HG02884 (cell line): Measurements from ENCODE around the gene RARG.
"Not testable (repeated sequence)": the region's sequence is repeated elsewhere in the genome, so short reads cannot be mapped to it uniquely, and the experiment has no call there.

Experiments
- ATAC-seq: cut with Tn5 transposase; IDR thresholded peaks from one replicate; pipeline ENCODE4 v1.9.1; 2021; ENCODE audit warnings: mild to moderate bottlenecking, moderate library complexity; ENCODE audit not compliant: unreplicated experiment

Gene RARG

DNA sequence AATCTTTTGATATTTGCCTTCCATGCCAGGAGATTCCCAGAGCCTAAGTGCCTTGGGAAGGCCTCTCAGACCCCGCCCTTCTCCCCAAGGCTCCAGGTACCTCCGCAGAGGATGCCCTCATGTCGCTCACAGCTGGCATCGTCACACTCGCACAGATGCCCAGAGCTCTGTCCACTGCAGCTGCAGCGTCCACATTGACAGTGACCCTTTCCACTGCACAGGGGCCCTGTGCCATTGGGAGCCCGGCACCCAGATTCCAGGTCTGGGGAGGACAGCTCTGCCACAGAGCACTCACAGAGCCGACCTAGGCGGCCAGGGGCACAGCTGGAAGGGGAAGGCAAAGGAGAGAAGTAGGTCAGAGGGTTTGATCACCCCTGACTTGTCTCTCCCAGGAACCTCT, 39.0 kb downstream of the RARG start:
- no peak for ATAC-seq

DNA sequence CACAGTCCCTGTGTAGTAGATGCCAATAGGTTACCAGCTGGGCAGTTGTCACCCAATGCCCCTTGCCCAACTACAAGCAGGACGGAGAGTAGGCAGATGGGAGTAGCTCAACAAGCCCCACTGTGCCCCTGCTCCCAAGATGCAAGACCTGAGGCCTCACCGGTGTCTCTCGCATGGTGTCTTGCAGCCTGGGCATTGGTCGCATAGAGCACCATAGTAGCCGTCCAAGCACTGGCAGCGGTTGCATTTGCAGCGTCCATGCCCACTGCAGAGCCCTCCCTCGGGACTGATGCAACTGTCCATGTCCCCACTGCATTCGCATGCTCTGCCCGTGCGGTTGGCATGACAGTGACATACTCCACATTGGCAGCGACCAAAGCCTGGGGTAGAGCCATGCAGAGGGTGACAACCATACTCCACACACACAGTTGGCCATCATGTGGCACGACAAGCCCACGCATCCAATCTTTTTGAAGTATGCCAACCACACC, 39.4 kb downstream of the RARG start:
- no peak for ATAC-seq

DNA sequence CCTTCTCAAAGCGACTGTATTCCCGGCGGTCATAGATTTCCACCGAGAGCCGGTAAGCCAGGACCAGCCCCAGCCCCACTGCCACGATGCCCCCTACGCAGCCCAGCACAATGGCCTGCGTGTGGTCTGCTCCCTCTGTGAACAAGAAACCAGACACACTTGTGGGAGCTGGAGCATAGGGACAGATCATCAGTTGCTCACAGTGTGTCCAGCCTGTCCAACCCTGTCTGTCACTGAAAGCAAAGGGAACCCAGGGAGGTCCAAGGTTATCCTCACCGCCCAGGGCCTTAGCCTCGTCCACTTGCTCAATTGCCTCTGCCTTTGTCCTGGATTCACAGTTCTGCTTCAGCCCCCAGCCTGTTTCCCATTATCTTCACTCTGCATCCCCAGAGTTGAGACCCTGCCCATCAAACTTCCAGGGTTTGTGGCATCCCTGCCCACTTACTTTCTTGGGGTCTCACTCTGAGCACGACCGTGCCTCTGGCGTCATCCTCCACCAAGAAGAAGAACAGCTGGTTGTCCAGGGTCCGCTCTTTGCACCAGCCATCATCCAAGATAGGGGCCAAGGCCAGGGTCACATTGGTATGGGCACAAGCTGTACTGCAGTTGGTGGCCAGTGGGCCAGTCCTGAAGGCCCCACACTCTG, 40.0 kb downstream of the RARG start:
- ATAC-seq: no peak

DNA sequence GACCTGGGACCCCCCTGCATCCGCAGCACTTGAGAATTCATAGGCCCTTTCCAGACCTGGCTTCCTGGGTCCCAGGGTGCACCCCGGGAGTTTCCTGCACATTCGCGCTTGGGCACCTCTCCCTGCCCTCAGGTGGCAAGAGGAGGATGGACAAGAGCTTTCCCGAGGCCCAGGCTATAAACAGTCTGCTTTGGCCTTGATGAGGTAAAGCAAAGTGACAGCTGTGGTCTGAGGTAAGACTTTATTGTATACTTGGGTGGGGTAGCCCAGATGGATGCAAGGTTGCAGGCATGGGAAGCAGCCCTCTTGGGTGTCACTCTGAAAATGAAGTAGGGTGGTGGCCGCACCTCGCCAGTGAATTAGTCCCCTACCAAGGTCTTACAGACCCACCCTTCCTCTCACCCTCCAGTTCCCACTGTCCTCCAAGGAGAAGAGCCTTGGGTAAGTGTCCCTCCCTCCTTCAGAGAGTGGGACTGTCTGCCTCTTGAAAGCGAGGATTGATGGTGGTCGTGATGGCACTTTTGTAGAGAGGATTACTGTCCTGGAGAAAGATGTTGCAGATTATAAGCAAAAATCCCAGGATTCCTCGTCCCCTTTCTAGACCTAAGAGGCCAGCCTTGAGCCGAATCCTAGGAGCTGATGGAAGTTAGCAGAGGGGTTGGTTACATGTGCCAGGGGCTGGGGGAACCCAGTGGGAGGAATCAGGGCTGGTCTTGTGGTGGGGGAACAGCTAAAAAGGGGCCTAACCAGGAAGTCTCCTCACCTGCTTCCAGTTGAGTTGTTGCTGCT, 40.7 kb downstream of the RARG start:
- no peak for ATAC-seq

DNA sequence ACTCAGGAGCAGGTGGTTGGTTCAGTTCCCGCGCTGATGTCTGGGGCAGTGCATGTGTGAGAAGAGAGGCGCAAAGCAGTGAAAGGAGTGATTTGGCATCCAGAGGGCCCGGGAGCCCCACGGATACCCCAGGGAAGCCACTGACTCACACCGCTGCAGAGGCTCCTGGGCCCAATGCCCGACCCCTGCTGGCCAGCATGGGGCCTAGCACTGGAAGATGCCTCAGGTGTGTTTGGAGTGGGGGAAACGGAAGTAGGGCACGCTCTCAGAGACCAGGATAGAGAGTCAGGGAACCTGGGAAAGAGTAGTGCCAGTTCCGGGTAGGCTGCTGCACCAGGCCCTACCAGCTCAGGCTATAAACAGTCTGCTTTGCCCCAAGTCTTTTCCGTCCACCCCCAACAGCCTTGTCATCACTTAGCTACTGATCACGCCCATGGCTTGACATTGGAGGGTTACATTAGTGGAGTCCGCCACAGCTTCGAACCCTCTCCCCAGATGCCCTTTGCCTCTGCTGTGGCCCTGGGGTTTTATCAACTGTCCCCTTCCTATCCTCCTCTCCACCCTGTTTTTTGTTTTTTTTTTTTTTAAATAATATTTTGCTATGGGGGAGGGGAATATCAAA, 41.8 kb downstream of the RARG start:
- ATAC-seq: no peak

DNA sequence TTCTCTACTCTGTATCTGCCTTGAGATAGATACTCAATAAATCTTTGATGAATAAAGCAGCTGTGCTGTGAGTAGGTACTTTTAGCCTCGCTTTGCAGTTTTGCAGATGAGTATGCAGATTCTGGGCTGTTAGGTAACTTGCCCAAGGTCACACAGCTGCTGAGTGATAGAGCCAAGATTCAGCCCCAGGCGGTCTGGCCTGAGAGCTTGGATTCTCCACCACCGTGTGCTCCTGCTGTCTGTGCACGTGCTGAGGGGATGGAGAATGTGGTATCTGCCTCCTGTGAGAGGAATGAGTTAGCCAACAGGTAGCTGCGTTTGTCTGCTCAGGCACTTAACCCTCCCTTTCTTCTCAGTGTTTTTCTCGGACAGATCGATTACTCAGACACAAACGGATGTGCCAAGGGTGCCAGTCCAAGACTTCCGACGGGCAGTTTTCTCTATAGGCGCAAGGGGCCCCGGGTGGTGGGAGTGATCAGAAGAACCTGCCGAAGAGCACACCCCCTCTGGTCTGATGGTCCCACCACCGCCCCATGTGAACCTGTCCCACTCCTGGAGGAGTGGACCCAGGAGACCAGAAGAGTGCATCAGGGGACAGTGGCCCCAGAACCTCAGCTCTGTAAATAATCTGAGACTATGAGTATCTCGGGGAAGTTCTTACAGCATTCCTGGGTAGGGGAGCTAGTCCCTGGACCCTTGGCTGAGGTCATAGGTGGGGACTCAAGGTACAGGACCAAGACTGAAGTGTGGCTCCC, 44.7 kb downstream of the RARG start:
- no peak for ATAC-seq

DNA sequence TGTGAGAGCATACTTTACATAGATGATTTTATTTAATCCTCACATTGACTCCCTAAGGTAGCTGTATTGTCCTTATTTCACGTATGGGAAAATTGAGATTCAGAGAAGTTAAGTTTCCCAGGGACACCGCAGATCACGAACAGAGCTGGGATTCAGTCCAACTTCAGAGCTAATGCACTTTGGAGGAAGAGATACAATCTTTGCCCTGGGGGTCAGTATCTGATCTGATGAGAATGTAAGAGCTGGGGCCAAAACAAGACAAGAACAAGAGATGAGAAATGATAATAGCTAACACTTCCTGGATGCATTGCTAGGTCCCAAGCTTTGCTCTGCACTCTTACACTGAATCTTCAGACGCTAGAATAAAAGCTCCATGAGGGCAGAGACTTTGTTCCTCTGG, 45.3 kb downstream of the RARG start:
- no peak for ATAC-seq

DNA sequence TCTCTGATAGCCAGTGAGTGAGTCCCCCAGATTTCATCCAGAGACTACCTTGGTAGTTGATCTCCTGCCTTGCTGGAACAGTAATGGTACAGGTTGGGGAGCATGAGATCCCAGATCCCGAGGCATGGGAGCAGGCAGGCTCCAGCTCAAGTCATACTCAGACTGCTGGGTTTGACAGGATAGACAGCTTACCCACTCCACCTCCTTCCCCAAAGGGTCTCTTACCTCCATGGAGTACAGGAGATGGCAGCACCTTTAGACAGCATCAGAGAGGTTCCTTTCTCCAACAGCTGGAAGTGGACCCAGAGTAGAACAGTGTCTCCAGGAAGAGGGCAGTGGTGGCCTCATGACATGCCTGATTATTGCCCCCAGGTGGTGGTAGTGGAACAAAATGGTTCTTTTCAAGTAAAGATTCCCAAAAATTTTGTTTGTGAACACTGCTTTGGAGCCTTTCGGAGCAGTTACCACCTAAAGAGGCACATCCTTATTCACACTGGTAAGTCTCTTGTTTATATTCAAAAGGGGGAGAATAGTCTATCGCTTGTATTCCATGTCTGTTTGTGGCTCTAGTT, 46.3 kb downstream of the RARG start:
- no peak for ATAC-seq

DNA sequence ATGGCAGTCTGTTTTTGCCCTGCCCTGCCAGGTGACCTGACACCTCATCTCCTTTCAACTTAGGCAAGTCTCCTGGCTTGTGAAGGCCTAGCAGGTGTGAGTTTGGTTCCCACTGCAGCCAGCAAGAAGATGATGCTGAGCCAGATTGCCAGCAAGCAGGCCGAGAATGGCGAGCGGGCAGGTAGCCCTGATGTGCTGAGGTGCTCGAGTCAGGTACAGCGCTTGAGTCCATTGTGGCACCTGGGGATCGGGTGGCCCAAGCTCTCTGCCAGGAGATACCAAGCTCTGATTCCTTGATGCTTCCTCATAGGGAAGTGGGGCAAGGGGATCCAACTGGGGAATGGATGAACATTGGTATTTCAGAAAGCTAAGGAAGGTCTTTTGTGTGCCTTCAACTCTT, 47.2 kb downstream of the RARG start:
- no peak for ATAC-seq

DNA sequence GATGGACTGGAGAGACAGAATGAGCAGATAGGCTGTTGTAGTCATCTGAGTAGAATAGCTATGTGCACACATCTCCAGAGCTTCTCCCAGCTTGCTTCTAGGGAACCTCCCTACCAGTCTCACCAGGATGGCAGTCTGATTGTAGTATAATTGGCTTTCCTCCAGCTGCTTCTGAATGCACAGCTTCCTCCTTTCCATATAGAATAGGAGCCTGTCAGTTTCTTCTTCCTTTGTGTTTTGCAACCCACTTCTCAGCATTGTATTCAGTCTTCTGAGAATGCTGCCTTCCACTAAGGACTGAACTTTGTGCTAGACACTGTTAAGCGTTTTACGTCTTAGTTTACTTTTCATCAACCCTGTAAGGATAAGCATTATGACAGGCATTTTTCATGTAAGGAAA, 49.1 kb downstream of the RARG start:
- no peak for ATAC-seq

DNA sequence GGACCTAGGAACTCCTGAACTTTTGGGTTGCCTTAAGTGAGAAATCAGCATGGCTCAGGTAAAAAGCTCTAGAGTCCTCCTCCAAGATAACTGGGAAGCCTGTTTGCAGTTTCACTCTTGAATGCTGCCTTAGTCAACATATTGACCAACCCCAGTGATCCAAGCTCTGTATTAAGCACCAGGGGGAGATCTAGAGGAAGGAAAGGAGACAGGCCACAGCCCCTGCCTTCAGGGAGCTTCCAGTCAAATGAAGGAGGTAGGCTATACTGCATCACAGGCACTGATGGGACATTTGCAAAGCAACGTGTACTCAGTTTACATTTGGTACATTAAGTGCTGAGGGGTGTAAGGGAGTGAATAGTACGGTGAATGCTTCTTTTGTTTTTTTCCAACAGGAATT, 50.1 kb downstream of the RARG start:
- ATAC-seq: no peak

DNA sequence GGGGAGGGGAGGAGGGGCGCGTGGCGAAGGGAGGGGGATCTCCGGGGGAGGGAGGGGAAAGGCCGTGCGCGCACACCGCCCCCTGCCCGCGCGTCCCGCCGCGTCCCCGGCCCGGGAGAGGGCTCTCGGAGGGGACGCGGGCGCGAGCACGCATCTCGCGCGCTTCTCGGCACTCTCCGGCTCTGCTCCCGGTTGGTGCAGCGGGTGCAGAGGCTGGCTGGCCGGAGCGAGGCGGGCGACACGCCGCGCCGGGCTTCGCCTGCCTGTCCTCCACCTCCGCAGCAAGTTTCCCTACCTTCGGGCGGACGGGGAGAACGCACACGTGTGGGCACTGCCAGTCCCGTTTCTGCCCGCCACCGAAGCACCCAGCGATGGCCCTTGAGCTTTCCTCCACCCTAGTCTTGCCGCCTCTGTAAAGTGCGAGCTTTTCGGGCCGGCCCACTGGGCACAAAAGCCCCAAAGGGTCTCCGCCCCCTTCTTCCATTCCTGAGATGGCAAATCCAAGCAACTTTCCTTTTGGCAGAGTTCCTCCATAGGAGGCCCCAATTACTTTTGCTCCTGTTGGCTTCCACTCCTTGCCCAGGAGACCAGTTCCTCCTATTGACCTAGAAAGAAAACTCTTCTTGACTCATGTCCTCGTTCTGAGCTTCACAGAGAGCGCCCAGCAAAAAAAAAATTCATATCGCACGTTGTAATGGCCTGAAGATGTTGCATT, 50.9 kb downstream of the RARG start:
- ATAC-seq: peak; percentile 41

DNA sequence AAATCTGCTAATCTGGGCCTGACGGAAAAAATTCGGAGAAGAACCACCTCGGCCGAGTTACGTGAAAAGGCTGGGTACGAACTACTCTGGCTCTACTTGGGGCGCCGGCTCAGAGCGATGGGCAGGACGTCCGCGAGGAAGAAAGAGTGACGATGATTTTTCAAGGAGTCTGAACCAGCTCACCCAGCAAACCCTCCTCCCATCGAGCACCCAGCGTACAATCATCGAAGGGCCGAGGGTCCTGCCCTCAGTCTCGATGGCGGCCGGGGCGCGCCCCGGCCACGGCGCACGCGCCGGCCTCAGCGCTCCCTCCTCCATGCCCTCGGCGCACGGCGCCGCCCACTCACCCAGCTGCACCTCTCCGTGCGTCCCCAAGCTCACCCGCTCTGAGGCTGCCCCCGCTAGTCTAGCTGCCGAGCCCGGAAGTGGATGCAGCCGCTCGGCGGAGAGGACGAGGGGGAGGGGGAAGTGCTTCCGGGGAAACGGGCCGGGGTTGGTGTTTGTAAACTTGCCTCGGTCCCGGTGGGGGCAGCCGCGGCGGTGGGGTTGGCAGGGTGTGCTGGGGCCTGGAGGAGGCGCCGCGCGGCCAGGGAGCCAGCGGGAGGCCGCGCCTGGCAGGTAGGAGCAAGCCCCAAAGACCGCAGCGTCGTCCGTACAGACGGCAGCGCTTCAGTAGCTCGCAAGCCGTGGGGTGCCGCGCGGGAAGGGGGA, 51.6 kb downstream of the RARG start, which contains the start of the genes CSAD and ZNF740:
TSS of gene CSAD (minus strand) at position 706 of the 711 bp plus-strand sequence. CDS start 7,455 bp downstream, outside the sequence.
TSS of gene ZNF740 (plus strand) at position 503 of the 711 bp plus-strand sequence. CDS start 1,262 bp downstream, outside the sequence.
- ATAC-seq: peak; percentile 89

DNA sequence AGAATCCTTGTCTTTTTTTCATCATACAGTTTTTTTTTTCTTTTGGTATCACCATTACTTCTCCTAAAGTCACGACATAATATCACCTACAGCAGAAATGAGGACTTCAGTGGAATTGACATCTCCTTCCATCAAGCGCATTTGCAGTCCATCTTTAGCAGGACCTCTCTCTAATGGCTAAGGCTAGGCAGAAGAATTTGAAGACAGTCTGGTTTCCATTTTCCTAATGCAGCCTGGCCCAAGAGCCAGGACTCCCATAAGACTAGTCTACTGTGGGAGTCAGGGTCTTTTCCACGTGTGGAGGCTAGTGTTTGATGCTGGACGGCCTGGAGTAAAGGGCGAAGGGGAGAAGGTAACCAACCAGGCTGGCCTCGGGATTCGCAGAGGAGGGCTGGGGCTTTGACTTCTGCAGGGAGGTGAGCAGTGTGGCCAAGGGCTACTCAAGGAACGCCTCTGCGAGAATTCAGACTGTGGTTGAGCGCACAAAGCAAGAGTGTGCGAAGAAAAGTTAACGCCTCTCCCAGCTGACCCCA, 52.3 kb downstream of the RARG start:
- ATAC-seq: peak; percentile 5

DNA sequence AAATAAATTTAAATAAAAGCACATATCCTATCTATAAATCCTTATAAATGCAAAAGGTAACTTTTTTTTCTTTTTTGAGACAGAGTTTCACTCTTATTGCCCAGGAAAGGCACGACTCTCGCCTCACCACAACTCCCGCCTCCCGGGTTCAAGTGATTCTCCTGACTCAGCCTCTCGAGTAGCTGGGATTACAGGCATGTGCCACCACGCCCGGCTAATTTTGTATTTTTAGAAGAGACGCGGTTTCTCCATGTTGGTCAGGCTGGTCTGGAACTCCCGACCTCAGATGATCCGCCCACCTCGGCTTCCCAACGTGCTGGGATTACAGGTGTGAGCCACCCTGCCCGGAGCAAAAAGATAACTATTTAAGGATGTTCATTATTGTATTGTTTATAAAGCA, 53.2 kb downstream of the RARG start:
- ATAC-seq: not testable (repeated sequence)

DNA sequence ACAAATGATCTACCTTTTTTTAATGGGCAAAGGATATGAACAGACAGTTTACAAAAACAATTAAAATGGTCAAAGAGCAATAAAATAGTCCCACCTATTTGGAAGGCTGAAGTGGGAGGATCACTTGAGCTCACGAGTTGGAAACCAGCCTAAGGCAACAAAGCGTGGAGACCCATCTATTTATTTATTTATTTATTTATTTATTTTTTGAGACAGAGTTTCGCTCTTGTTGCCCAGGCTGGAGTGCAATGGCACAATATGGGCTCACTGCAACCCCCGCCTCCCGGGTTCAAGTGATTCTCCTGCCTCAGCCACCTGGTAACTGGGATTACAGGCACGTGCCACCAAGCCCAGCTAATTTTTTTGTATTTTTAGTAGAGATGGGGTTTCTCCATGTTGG, 54.6 kb downstream of the RARG start:
- not testable (repeated sequence) for ATAC-seq

DNA sequence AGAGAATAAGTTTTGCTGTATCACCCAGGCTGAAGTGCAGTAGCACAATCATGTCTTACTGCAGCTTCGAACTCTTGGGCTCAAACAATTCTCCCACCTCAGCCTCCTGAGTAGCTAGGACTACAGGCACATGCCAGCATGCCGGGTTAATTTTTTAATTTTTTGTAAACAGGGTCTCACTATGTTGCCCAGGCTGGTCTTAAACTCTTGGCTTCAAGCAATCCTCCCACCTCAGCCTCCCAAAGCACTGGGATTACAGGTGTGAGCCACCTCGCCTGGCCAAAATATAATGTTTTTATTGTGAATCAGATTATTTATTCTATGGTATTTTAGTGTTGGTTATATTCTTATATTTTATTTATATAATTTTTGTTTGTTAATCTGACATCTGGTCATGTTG, 55.3 kb downstream of the RARG start:
- ATAC-seq: no peak

DNA sequence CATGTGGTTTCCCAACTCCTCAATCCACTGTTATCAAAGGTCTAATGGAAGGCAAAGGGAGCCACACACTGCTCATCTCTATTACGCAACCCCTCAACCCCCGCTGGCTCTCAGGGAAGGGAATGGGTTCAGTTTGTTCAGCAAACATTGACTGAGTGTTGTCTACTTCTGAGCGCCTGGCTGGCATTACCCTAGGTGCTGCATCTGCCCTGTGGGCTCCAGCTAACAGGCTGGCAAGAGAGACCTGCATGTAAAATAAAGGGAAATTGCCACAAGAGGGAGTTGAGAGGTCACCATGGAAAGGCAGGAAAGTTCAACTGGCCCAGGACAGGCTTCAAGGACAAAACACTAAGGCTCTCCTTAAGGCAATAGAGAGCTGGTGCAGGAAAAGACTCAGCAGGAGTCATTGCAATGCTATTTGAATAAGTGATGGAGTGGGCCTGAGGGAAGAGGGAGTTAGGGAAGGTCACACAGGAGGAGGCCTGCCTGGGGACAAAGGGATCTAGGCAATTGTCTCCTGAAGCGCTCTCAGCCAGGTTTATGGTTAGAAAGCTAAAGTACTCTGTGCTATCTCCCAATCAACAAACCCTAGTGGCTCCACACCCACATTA, 57.0 kb downstream of the RARG start:
- no peak for ATAC-seq
